IMR-90 (cell line): Measurements from ENCODE around the gene LRRIQ4.

Experiments
- BHLHE40 ChIP-seq: fragments of 150-350 bp; IDR thresholded peaks from 2 replicates; pipeline ENCODE4 v1.6.1; 2016; ENCODE audit warnings: mild to moderate bottlenecking, low read depth, low read length
- CEBPB ChIP-seq: IDR thresholded peaks from 2 replicates; pipeline ENCODE4 v1.6.1; 2012; ENCODE audit warnings: low read depth, low read length, improper control_type of control experiment
- CHD1 ChIP-seq: IDR thresholded peaks from 2 replicates; pipeline ENCODE4 v1.6.1; 2012; ENCODE audit warnings: low read depth, low read length, improper control_type of control experiment
- ELK1 ChIP-seq: fragments of 150-350 bp; IDR thresholded peaks from 2 replicates; pipeline ENCODE4 v1.6.1; 2016; ENCODE audit warnings: low read depth, mild to moderate bottlenecking, low read length, moderate library complexity, borderline replicate concordance
- FOS ChIP-seq: fragments of 150-350 bp; IDR thresholded peaks from 2 replicates; pipeline ENCODE4 v1.6.1; 2016; ENCODE audit warnings: low read depth, low read length
- MAFK ChIP-seq: IDR thresholded peaks from 2 replicates; pipeline ENCODE4 v1.6.1; 2012; ENCODE audit warnings: low read depth, low read length, improper control_type of control experiment
- MXI1 ChIP-seq: IDR thresholded peaks from 2 replicates; pipeline ENCODE4 v1.6.1; 2012; ENCODE audit warnings: low read depth, mild to moderate bottlenecking, low read length, moderate library complexity, borderline replicate concordance
- POLR2A ChIP-seq: IDR thresholded peaks from 2 replicates; pipeline ENCODE4 v1.6.1; 2012; ENCODE audit warnings: mild to moderate bottlenecking, low read depth, low read length
- RAD21 ChIP-seq: IDR thresholded peaks from 2 replicates; pipeline ENCODE4 v1.6.1; 2012; ENCODE audit warnings: low read length, improper control_type of control experiment
- RCOR1 ChIP-seq: IDR thresholded peaks from 2 replicates; pipeline ENCODE4 v1.6.1; 2012; ENCODE audit warnings: mild to moderate bottlenecking, low read length, improper control_type of control experiment; ENCODE audit not compliant: insufficient replicate concordance
- RFX5 ChIP-seq: IDR thresholded peaks from 2 replicates; pipeline ENCODE4 v1.8.0; 2012; ENCODE audit warnings: low read depth, mild to moderate bottlenecking, low read length, moderate library complexity
- SMC3 ChIP-seq: fragments of 150-350 bp; IDR thresholded peaks from 2 replicates; pipeline ENCODE4 v1.6.1; 2016; ENCODE audit warnings: low read depth, mild to moderate bottlenecking, antibody characterized with exemption, low read length, moderate library complexity
- USF2 ChIP-seq: fragments of 150-350 bp; IDR thresholded peaks from 2 replicates; pipeline ENCODE4 v1.6.1; 2017; ENCODE audit warnings: mild to moderate bottlenecking, antibody characterized with exemption, low read length, low read depth
- TF ChIP-seq, protein P1 (sequence below): conservative IDR thresholded peaks from 2 replicates; pipeline ENCODE4 v1.5.1; 2012; ENCODE audit warnings: mild to moderate bottlenecking, low read depth, low read length, improper control_type of control experiment

GRCh38 chr3:169835533-169835932, 22.9 kb downstream of the LRRIQ4 start:
- TF ChIP-seq USF2 (no peak), POLR2A (no peak), RAD21 (no peak), ELK1 (no peak), SMC3 (no peak), RFX5 (no peak), CHD1 (no peak), RCOR1 (no peak), MAFK (no peak), MXI1 (no peak), BHLHE40 (no peak), CEBPB (no peak), FOS (no peak)
- TF ChIP-seq, protein P1, sequence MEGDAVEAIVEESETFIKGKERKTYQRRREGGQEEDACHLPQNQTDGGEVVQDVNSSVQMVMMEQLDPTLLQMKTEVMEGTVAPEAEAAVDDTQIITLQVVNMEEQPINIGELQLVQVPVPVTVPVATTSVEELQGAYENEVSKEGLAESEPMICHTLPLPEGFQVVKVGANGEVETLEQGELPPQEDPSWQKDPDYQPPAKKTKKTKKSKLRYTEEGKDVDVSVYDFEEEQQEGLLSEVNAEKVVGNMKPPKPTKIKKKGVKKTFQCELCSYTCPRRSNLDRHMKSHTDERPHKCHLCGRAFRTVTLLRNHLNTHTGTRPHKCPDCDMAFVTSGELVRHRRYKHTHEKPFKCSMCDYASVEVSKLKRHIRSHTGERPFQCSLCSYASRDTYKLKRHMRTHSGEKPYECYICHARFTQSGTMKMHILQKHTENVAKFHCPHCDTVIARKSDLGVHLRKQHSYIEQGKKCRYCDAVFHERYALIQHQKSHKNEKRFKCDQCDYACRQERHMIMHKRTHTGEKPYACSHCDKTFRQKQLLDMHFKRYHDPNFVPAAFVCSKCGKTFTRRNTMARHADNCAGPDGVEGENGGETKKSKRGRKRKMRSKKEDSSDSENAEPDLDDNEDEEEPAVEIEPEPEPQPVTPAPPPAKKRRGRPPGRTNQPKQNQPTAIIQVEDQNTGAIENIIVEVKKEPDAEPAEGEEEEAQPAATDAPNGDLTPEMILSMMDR: no peak
